Measurements from ENCODE around the gene RPS6KB2.

GRCh38 chr11:67438158-67438902 lies 10.0 kb downstream of the RPS6KB2 start:
- TF ChIP-seq CTCF (IDR thresholded peaks at IDR 0.05; ENCODE audit: low read length) (no peak), EZH2 (IDR thresholded peaks at IDR 0.05; ENCODE audit: borderline replicate concordance, low read length) (no peak)

All from OCI-LY1 (cell line).